ENCODE results near the gene MECP2.

GRCh38 chrX:154008521-154008920, 89.0 kb downstream of the MECP2 start:
- TF ChIP-seq POLR2AphosphoS5 (IDR thresholded peaks at IDR 0.05; ENCODE audit: low read depth, low read length) (no peak), TAF1 (IDR thresholded peaks at IDR 0.05; ENCODE audit: low read depth, low read length) (no peak), POLR2A (IDR thresholded peaks at IDR 0.05; ENCODE audit: low read depth, low read length) (no peak), SPI1 (IDR thresholded peaks at IDR 0.05; ENCODE audit: low read depth, low read length) (no peak), POU2F2 (IDR thresholded peaks at IDR 0.05; ENCODE audit: low read depth, low read length) (no peak)
